Skin of body (tissue), 2 donors: ENCODE results near the gene RBM18. TPM values are rescaled to one million over a fixed set of nuclear protein-coding genes. Genes with fewer than 3 reads are reported as not detected.

Source experiments
- DNase-seq: peaks from one replicate; lab custom pipeline; 2025; lab: John Stamatoyannopoulos, UW
- total RNA-seq: library from RNA; depleted of rRNA; stranded (reverse); fragments of >200 nt; gene quantifications from one replicate; pipeline ENCODE4 v1.2.3, GENCODE V29; 2014

RBM18 gene
- total RNA-seq, 1 donor from 2014 or later, result 9.2 TPM

DNA sequence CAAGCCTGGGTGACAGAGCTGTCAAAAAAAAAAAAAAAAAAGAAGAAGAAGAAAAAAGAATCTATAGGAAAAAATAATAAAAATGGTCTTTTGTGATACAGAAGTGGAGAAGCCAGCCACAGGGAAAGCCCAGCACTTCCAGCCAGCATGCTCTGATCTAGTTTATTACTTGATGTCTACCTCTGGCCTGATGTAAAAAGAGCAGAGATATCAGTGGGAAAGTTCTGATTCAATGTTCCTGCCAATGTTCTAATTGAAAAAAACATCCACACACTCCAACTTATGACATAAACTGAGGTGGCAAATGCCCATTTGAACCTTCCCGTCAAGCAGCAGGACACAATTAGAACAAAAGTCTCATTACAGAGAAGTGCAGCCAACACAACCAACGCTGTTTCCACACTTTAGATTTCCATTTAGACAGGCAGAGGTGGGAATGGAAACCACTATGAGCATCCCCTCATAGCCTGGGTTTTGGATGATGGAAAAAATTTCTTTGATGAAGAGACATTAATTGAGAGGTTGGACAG, 5.7 kb downstream of the RBM18 start:
- no peak for DNase-seq

DNA sequence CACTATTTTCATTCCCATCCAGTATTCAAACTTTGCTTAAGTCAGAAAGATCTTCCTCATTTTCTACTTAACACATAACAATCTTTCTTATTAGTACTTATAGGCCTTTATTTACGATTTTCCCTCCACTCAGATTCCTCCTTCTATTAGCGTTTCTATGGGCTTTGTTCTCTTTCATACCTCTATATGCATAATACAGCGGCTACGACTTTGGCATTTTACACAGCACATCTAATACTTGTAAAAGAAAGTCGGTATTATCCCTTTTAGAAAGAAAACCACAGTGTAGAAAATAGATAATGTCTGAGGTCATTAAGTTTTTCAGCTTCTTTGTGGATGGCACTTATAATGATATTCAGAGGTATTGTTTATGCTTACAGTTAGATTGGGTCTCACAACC, 8.4 kb downstream of the RBM18 start:
- no peak for DNase-seq

DNA sequence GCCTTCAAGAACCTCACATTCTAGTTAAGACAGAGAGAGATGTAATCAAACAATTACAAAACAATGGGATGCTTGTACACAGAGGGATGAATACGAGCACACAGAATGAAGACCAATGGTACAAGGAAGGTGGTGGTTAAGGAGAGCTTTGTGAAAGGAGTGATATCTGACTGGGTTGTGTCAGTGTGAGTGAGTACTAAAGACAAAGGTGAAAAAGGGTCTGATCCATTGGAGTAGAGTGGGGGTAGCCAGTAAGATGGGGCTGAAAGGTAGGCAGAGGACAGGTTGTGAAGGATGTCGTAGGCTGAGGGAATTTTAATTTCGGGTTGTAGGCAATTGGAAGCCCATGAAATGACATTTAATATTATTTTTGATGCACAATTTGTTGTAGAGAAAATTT, 9.9 kb downstream of the RBM18 start:
- DNase-seq, result no peak

DNA sequence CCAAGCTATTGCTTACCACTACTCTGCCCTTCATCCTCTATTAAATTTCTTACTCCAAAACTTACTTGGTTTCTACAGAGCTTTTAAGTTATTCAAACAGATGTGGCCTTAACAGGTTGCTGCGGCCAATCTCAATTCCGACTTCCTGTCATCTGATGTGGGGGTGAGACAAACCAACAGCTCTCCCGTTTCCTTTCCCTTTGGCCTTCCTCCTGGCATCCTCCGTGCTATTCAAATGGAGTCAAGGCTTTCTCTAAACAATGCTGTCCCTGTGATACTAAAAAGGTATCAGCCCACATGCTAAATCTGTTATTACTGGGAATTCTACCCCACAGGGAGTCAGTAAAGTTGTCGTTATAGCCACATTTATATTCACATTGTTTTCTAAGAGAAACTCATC, 11.8 kb downstream of the RBM18 start:
- DNase-seq, result no peak

GRCh38 chr9:122251351-122251750, 13.3 kb downstream of the RBM18 start:
- DNase-seq, result no peak

- DNase-seq, result no peak
Measured at GRCh38 chr9:122248448-122248865, 16.2 kb downstream of the RBM18 start.

GRCh38 chr9:122246666-122247065, 18.0 kb downstream of the RBM18 start:
- no peak for DNase-seq

- DNase-seq, result no peak
Measured at GRCh38 chr9:122244349-122244748, 20.3 kb downstream of the RBM18 start.

DNA sequence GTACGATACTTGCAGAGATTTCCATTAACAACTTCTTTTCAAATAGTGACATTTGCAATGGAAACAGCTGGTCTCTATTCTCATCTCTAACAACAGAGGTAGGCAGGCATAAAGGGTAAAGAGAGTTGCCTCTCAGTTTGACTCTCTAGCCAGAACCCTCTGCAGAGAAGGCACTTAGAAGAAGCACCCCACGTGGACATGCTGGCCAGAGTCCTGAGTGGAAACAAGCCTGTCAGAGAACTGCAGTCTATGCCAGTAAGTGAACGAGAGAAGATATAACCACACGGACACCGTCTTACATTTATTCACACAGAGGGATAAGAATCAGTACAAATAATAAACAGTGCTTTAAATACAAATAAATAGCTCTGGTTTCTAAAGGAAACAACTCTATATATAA, 24.9 kb downstream of the RBM18 start:
- no peak for DNase-seq

DNA sequence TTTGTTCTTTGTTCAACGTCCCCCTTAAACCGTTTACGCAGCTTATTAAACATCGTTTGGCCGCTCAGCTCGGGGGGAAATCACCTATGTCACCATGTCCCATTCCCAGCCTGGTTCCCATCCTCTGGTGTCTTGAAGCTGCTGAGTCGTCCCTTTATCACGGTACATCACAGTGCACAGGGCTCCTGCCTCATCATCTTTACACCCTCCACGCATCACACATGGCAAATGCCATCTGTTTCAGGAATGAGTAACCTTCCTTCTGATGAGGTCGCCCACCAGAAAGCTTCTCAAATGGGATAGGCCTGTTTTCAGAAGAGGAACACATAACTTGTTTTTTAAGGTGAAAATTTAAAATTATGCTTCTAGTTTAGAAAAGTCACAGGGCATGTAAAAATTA, 28.0 kb downstream of the RBM18 start:
- DNase-seq, result no peak

DNA sequence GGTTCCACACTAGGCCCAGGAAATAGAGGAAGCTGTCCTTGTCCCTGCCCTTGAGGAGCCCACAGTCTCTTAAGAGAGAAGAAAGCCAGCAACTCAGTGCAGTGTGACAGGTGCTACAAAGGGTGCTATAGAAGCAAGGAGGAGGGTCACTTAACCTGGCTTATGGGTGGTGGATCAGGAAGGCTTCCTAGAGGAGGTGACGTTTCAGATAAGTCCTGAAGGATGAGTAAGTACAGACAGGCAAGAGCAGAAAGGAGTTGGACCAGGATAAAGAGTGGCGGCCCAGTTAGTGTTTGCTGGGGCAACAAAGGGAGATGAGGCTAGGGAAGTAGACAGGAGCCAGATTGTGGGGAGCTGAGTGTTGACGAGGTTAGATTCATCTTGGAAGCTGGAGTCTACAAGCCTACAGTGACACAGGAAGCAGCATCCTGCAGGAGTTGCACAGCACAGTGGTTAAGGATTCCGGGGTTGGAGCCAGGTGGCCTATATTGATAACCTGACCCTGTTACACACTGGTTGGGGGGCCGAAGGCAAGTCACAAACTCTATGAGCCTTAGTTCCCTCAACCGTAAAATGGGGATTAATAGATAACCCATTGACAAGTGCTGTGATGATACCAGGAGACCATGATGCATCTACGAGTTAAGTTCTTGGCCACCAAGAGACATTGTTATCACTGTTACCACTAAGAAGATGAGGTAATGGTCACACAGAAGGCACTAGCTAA, 30.5 kb downstream of the RBM18 start:
- DNase-seq, result no peak

DNA sequence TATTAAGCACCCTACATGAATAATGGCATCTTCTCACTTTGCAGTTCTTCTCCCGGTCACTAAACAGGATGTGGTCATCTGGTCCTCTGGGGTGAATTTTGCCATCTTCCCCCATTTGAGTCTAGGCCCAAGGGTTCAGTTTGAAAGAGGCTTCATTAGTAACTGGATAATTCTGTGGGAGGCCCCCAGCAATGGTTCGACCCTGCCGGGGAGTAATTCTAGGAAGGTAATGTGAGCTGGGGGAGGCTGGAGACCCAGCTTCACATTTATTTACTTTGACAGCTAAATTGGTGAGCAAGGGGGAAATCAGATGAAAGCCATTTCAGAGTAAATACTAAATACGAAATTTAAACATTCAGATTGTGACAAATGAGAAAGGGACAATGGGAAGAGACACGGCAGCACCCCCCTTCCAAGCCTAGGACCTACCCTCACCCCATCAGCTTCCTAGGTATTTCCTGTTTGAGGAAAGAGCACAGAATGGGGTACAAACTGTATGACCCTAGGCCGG, 31.8 kb downstream of the RBM18 start:
- no peak for DNase-seq

- no peak for DNase-seq
Measured at GRCh38 chr9:122229485-122229837, 35.2 kb downstream of the RBM18 start.

- no peak for DNase-seq
Measured at GRCh38 chr9:122228568-122229484, 35.8 kb downstream of the RBM18 start, which contains the start of gene LHX6. TSS of gene LHX6 (minus strand) at chr9:122228957. CDS start at chr9:122228740, 217 bp downstream.

- DNase-seq, result no peak
Measured at GRCh38 chr9:122228191-122228567, 36.5 kb downstream of the RBM18 start.

DNA sequence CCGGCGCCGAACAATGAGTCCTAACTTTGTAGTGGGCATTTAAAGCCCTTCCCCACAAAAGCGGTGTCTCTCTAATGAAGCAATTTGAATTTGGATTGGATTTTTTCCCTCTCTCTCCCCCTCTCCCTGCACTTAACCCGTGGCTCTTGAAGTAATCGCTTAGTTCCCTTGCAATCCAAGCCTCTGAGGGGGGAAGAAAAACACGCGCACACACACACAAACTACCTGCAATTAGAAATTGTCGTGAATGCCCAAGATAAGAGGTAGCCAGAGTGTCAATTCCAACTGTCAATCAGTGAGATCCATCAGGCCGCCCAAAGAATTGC, 37.1 kb downstream of the RBM18 start:
- no peak for DNase-seq

- no peak for DNase-seq
Measured at GRCh38 chr9:122226758-122227574, 37.7 kb downstream of the RBM18 start.

- no peak for DNase-seq
Measured at GRCh38 chr9:122226142-122226757, 38.4 kb downstream of the RBM18 start.

DNA sequence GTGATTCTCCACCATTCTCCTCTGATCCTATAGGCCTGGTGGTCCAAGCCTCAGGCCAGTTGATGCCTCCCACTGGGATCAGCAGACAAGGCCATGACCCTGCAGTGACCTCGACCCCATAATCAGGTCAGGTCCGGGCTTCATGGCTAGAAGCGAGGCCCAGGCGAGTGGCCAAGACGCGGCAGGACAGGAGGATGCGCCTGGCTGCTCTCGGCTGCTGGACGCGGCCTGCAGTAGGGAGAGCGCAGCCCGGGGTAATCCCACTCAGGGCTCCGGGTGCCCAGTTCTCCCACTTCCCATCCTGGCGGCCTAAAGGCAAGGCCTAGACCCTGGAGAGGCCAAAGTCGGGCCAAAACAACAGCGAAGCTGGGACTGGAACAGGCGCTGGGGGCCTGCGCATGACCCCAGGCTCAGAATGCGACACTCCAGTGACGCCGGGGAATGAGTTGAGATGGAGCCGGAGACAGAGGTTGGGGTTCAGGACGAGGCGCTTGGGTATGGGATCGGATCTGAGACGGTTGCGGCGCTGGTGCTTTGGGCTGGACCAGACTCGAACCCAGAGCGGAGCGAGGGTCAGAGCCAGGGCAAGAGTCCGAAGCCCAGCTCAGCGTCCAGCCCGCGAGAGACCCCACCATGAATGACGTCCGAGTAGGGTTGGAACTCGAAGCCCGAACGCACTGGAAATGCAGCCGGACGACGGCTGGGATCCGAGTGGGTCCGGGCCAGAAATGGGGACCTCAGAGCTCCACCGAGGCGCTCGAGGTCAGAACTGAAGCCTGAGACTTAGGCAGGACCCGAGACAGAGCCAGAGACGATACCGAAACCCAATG, 39.1 kb downstream of the RBM18 start:
- no peak for DNase-seq

GRCh38 chr9:122223435-122223834, 41.2 kb downstream of the RBM18 start:
- DNase-seq, result no peak
